Heart right ventricle (tissue), 16 donors: Measurements from ENCODE around the gene MAZ. TPM values are rescaled to one million over a fixed set of nuclear protein-coding genes. Genes with fewer than 3 reads are reported as not detected.
"Not testable (repeated sequence)": the region's sequence is repeated elsewhere in the genome, so short reads cannot be mapped to it uniquely, and the experiment has no call there.

Experiments
- ATAC-seq, 8 donors: fragments of 200-7000 bp; cut with Tn5 transposase; one replicate each; pipeline ENCODE4 v1.9.1; 2020; ENCODE audit warnings: mild to moderate bottlenecking in 8 of 8, moderate library complexity in 8 of 8, moderate number of reproducible peaks in 1 of 8
- DNase-seq, 2 donors: peaks; one replicate each; pipeline ENCODE4 v3.0.0-alpha.2; 2020
- H3K27ac ChIP-seq, 10 donors: fragments of 200-600 bp; sonication (generic) in 2 of 10; one replicate each; pipeline versions ENCODE4 v1.5.0 to v1.8.0; 2020 to 2022; ENCODE audit warnings: mild to moderate bottlenecking in 3 of 10
- H3K27me3 ChIP-seq, 7 donors: fragments of 200-600 bp; one replicate each; pipeline ENCODE4 v1.8.0; 2021 to 2022; ENCODE audit warnings: mild to moderate bottlenecking in 2 of 7
- H3K36me3 ChIP-seq, 9 donors: fragments of 200-600 bp; sonication (generic) in 1 of 9; one replicate each; pipeline versions ENCODE4 v1.5.0 to v1.8.0; 2020 to 2022; ENCODE audit warnings: mild to moderate bottlenecking in 2 of 9
- H3K4me1 ChIP-seq, 9 donors: fragments of 200-600 bp; sonication (generic) in 1 of 9; one replicate each; pipeline versions ENCODE4 v1.5.0 to v1.8.0; 2020 to 2022; ENCODE audit warnings: mild to moderate bottlenecking in 4 of 9
- H3K4me3 ChIP-seq, 10 donors: fragments of 200-600 bp; sonication (generic) in 2 of 10; one replicate each; pipeline versions ENCODE4 v1.5.0 to v1.8.0; 2020 to 2022; ENCODE audit warnings: mild to moderate bottlenecking in 7 of 10, moderate library complexity in 2 of 10
- H3K9me3 ChIP-seq, 11 donors: fragments of 200-600 bp in 10 of 11; sonication (generic) in 2 of 11; one replicate each; pipeline versions ENCODE4 v1.5.0 to v1.8.0; 2013 to 2022; ENCODE audit warnings: mild to moderate bottlenecking in 2 of 11, control low read depth in 1 of 11, moderate library complexity in 1 of 11
- CTCF ChIP-seq, 9 donors: fragments of 200-600 bp; sonication (generic) in 2 of 9; IDR thresholded peaks; one replicate each; pipeline versions ENCODE4 v1.5.0 to v1.8.0; 2021 to 2022; ENCODE audit warnings: antibody characterized with exemption in 9 of 9, mild to moderate bottlenecking in 5 of 9, moderate library complexity in 1 of 9
- WGBS, 2 donors: extraction: QIAGEN DNeasy Blood & Tissue Kit; methylation state at CpG; one replicate each; pipeline ENCODE4 v1.1.7; 2013; ENCODE audit warnings: inconsistent platforms in 1 of 2; 5-methylcytosine and 5-hydroxymethylcytosine counted together
- intact Hi-C, 10 donors: fragments of 100-400 bp; cut with DNase I; formaldehyde crosslinking; loops; one replicate each; pipeline versions ENCODE4 v1.11.1 to v1.14.2; 2022
- polyA plus RNA-seq, 2 donors: library from polyadenylated mRNA; stranded (reverse); fragments of 200-250 nt; gene quantifications; one replicate each; pipeline ENCODE4 v1.2.3, GENCODE V29; 2013
- total RNA-seq, 10 donors: library from RNA; stranded (reverse); fragmentation: NEBNext Ultra II Directional in 3 of 10; extraction: Animal tissue kit (Norgen Biotek cat#: 25700) in 3 of 10; gene quantifications; one replicate each; pipeline versions ENCODE4 v1.2.1 to v1.2.4, GENCODE V29; 2021 to 2023
- donor health status: Arrhythmogenic right ventricular cardiomyopathy.
- donor health status: ischemic (EF 13 %, LVEDD 7.1; RV severe dilation, severe dysfunction).
- donor health status: healthy with polysubstance abuse.
- donor health status: DM: no; HTN: yes; CAD: no.
- donor health status: DM: no; HTN: no; CAD: no.
- donor health status: ischemic (EF 25% LVEDD 6.9; RV normal size, moderate dysfunction).
- donor health status: ischemic (EF 25% LVEDD 5.7; RV mildly dilated, moderate dysfunction).
- donor health status: healthy.
- donor health status: DM: yes; HTN: yes; CAD: no.
- donor health status: Ischemic cardiomyopathy.
- donor health status: ischemic (EF 35%, LVEDD 5.7; RV mildly dilated, moderate dysfunction).
- donor health status: nonischemic (EF 11% LVEDD 7.7; RV severe dilation, severe dysfunction).
- donor health status: DM: yes; HTN: yes; CAD: no.
- donor health status: PGD.
- donor health status: ischemic (EF 29% LVEDD 5.4; RV normal size, mild dysfunction).
- donor health status: nonischemic (EF 23%, LVEDD 6.1; RV moderate dilation, normal function).

MAZ gene
- total and polyA plus RNA-seq, 12 donors, result 44.2 to 115 (median 66.3) TPM

GRCh38 chr16:29784901-29785500, 21.3 kb upstream of the MAZ start:
- Histone ChIP-seq H3K4me3 (peak overlapping the region in 8 of 10 donors; percentile 15 to 38 (median 32)), H3K4me1 (peaks cover 4 to 21% (median 13%) of the 10 kb centered on the region in 9 donors), H3K36me3 (no peaks in the 10 kb centered on the region), H3K9me3 (no peaks in the 10 kb centered on the region), H3K27ac (peak overlapping the region in 2 of 10 donors; percentile 13 to 46), H3K27me3 (peaks cover 0 to 12% (median 0%) of the 10 kb centered on the region in 7 donors)
- 4 to 5% methylated on average over 38 of the region's 38 CpGs for WGBS, 2 donors
- peak; percentile 75 to 95 (median 88) for ATAC-seq
- intact Hi-C loops, result loop anchor here in 1 of 10 donors (10.0 kb wide), 1 partner anchor 60 kb away; no protein-coding TSS in a partner anchor
- peak; percentile 74 to 91 (median 88) for TF ChIP-seq CTCF (IDR thresholded peaks at IDR 0.05)
- peak; percentile 74 to 86 for DNase-seq

- H3K36me3 ChIP-seq, H3K27me3 ChIP-seq, ATAC-seq, H3K27ac ChIP-seq, DNase-seq, H3K4me3 ChIP-seq, H3K9me3 ChIP-seq: not testable (repeated sequence)
- intact Hi-C loops, result loop anchor here in 1 of 10 donors (10.0 kb wide), 1 partner anchor 62 kb away; no protein-coding TSS in a partner anchor
- peaks cover 10 to 34% (median 27%) of the 10 kb centered on the region in 9 donors for H3K4me1 ChIP-seq
- 82 to 87% methylated on average over 4 of the region's 4 CpGs for WGBS, 2 donors
Measured at GRCh38 chr16:29787155-29787554, 19.2 kb upstream of the MAZ start.

DNA sequence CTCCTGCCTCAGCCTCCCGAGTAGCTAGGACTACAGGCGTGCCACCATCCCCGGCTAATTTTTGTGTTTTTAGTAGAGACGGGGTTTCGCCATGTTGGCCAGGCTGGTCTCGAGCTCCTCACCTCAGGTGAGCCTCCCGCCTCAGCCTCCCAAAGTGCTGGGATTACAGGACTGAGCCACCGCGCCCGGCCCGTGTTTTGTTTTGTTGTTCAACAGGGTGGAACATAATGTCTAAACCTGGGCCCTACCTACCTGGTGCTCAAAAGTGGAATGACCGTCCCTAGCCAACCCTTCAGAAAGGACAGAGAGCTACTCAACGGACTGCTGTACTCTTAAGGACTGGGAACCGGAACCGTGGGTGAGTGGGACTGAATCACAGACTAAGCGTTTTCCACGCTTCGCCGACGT, 16.6 kb upstream of the MAZ start:
- H3K36me3 ChIP-seq, result no peaks in the 10 kb centered on the region
- no peaks in the 10 kb centered on the region for H3K9me3 ChIP-seq
- 61 to 63% methylated on average over 20 of the region's 20 CpGs for WGBS, 2 donors
- peak overlapping the region; percentile 55 to 97 (median 90) for H3K27ac ChIP-seq
- peak in 3 of 8 donors; percentile 10 to 23 (median 15) for ATAC-seq
- TF ChIP-seq CTCF (IDR thresholded peaks at IDR 0.05), result no peak
- H3K27me3 ChIP-seq, result no peaks in the 10 kb centered on the region
- no peak for DNase-seq
- peaks cover 10 to 37% (median 27%) of the 10 kb centered on the region in 9 donors for H3K4me1 ChIP-seq
- intact Hi-C loops, result loop anchor here in 3 of 10 donors (1.0 to 10.0 kb wide), 4 partner anchors 15 to 65 kb away; partner anchors contain the start of gene PAGR1 (in 1 of the 3)
- peak overlapping the region; percentile 51 to 98 (median 79) for H3K4me3 ChIP-seq

DNA sequence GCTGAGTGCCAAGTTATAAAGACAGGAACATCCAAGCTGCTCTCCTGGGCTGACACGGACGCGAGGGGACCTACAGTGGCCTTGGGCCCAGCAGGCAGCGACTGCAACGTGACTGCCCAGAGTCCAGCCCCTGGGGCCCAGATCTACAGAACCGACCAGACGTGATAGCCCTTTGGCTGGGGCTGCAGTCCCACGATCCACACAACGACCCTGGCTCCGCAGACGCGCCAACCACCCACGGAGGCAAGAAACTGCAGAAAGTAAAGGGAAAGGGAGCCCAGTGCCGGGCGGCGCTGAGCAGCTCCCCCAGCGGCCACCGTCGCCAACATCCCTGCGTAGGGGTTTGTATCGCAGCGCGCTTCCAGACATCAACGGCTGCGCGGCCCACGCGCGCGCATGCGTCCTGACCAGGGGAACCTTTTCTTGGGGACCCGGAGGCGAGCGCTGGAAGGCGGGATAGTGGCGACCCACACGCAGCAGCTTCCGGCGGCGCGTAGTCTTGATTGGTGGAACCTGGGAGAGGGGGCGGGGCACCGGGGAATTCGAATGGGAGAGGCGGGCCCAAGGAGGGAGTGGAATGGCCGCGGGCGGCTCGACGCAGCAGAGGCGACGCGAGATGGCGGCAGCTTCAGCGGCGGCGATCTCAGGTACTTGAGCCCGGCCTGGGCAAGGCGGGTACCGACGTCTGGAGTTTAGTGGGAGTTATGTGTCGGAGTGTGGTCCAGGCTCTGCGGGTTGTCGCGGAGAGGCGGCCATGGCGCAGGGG, 16.0 kb upstream of the MAZ start, which contains the start of gene KIF22:
TSS of gene KIF22 (plus strand) at position 569 of the 766 bp plus-strand sequence. CDS start at position 578, 9 bp downstream.
- Histone ChIP-seq H3K9me3 (no peaks in the 10 kb centered on the region), H3K27ac (peak within 1 kb of the TSS; percentile 55 to 97 (median 90)), H3K4me1 (peaks cover 10 to 31% (median 24%) of the 10 kb centered on the region in 9 donors), H3K4me3 (peak within 1 kb of the TSS; percentile 56 to 98 (median 83)), H3K27me3 (no peaks in the 10 kb centered on the region), H3K36me3 (no peaks in the 10 kb centered on the region)
- ATAC-seq (peak; percentile 99 to 100 (median 99)), DNase-seq (peak; percentile 99 to 100)
- WGBS, 2 donors, result 0% methylated on average over 67 of the region's 67 CpGs
- TF ChIP-seq CTCF (IDR thresholded peaks at IDR 0.05), result peak; percentile 40 to 89 (median 77)
- intact Hi-C loops, result loop anchor here in 3 of 10 donors (1.0 to 2.0 kb wide), 3 partner anchors 14 to 26 kb away; partner anchors contain the start of gene PAGR1 (in 1 of the 3)
